ENCODE data around the gene GPX3.

Gene GPX3

DNA sequence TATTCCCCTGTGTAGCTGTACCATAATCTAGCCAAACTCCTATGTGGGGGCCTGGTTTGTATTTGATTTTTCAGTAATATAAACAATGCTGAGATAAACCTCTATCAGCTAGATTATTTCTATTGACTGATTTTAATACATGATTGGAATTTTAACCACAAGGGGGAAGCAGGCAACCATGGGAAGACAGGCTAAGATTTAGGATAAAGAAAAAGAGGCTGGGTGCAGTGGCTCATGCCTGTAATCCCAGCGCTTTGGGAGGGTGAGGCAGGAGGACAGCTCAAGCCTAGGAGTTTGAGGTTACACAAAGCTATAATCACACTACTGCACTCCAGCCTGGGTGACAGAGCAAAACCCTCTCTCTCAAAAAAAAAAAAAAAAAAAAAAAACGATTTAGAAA is 18.1 kb upstream of the GPX3 start:
- Histone ChIP-seq H3K27me3 (no peaks in the 10 kb centered on the region), H4K20me1 (no peaks in the 10 kb centered on the region), H3K27ac (no peak overlapping the region), H3K4me3 (no peak overlapping the region), H3K4me2 (no peak overlapping the region), H3K36me3 (no peaks in the 10 kb centered on the region), H3K4me1 (no peaks in the 10 kb centered on the region), H3K9ac (no peak overlapping the region), H3K9me3 (0 out of 2 replicates have a peak, but pooled peaks cover 7% of the 10 kb centered on the region)
- no peak for TF ChIP-seq Cebpa-rat (IDR thresholded peaks at IDR 0.05)

- no peak overlapping the region for H3K9ac ChIP-seq
- H3K4me1 ChIP-seq: no peaks in the 10 kb centered on the region
- no peaks in the 10 kb centered on the region for H3K36me3 ChIP-seq
- H3K9me3 ChIP-seq: 0 out of 2 replicates have a peak, but pooled peaks cover under 1% of the 10 kb centered on the region
- no peak overlapping the region for H3K4me2 ChIP-seq
- no peaks in the 10 kb centered on the region for H3K27me3 ChIP-seq
- no peak overlapping the region for H3K27ac ChIP-seq
- H4K20me1 ChIP-seq: no peaks in the 10 kb centered on the region
- TF ChIP-seq Cebpa-rat (IDR thresholded peaks at IDR 0.05): no peak
- no peak overlapping the region for H3K4me3 ChIP-seq
Observed at GRCh38 chr5:151002681-151003502, 17.5 kb upstream of the GPX3 start.

DNA sequence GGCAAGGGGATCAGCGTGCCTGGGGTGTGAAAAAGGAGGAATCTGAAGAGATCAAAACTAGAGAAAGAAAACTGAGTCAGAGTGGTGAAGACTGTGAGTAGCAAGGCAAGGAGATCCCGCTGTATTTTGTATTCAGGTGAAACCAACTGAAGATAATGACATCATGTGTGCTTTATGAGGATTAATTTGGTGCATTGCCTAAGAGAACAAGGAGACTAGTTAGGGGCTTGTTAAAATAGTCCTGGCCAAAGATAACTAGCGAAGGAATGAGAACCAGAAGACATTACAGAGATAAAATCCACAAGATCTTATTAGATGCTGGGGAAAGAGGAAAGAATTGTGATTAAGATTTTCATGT is 16.9 kb upstream of the GPX3 start:
- no peaks in the 10 kb centered on the region for H3K4me1 ChIP-seq
- no peak overlapping the region for H3K9ac ChIP-seq
- H3K4me3 ChIP-seq: no peak overlapping the region
- no peak overlapping the region for H3K27ac ChIP-seq
- TF ChIP-seq Cebpa-rat (IDR thresholded peaks at IDR 0.05): no peak
- no peak overlapping the region for H3K4me2 ChIP-seq
- H3K9me3 ChIP-seq: no peaks in the 10 kb centered on the region
- H4K20me1 ChIP-seq: no peaks in the 10 kb centered on the region
- no peaks in the 10 kb centered on the region for H3K36me3 ChIP-seq
- no peaks in the 10 kb centered on the region for H3K27me3 ChIP-seq

GRCh38 chr5:151004499-151004898 is 15.9 kb upstream of the GPX3 start:
- Histone ChIP-seq H3K4me1 (no peaks in the 10 kb centered on the region), H3K9me3 (no peaks in the 10 kb centered on the region), H3K27ac (no peak overlapping the region), H3K4me3 (no peak overlapping the region), H3K36me3 (no peaks in the 10 kb centered on the region), H3K4me2 (no peak overlapping the region), H4K20me1 (no peaks in the 10 kb centered on the region), H3K27me3 (no peaks in the 10 kb centered on the region), H3K9ac (no peak overlapping the region)
- no peak for TF ChIP-seq Cebpa-rat (IDR thresholded peaks at IDR 0.05)

- Histone ChIP-seq H4K20me1 (no peaks in the 10 kb centered on the region), H3K4me3 (no peak overlapping the region), H3K9ac (no peak overlapping the region), H3K27me3 (no peaks in the 10 kb centered on the region), H3K4me2 (no peak overlapping the region), H3K9me3 (no peaks in the 10 kb centered on the region), H3K27ac (no peak overlapping the region), H3K36me3 (no peaks in the 10 kb centered on the region), H3K4me1 (no peaks in the 10 kb centered on the region)
- TF ChIP-seq Cebpa-rat (IDR thresholded peaks at IDR 0.05): no peak
Observed at GRCh38 chr5:151005187-151005949, 15.0 kb upstream of the GPX3 start.

GRCh38 chr5:151005950-151006576 is 14.3 kb upstream of the GPX3 start:
- no peak overlapping the region for H3K4me2 ChIP-seq

DNA sequence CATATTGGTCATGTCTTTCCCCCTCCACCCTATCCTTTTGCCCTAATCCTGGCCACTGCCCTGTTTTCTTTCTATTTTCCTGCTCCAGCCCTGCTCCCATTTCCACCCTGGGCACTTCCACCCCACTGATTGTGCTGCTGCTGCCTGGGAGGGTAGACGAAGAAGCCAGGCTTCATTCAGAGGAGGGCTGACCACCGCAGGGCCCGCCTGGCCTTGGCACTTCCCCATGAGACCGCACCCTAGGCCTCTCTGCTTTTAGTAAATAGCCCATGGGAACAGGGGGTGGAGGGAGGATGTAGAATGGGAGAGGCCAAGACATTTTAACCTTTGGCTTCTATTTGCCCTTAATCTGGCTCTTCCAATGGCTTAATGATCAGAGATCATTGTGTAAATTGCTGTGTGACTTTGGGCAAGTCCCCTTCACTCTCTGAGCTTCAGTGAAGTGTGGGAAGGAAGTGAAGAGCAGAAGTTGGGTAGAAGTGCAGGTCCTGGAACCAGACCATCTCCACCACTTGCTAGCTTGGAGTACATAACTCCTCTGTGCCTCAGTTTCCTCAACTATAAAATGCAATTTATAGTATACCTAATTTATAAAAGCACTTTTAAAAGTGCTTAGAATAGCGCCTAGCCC is 13.6 kb upstream of the GPX3 start:
- Histone ChIP-seq H3K4me2 (no peak overlapping the region), H4K20me1 (no peaks in the 10 kb centered on the region), H3K36me3 (no peaks in the 10 kb centered on the region), H3K27me3 (no peaks in the 10 kb centered on the region), H3K27ac (no peak overlapping the region), H3K9me3 (no peaks in the 10 kb centered on the region), H3K4me1 (no peaks in the 10 kb centered on the region), H3K4me3 (no peak overlapping the region), H3K9ac (no peak overlapping the region)
- no peak for TF ChIP-seq Cebpa-rat (IDR thresholded peaks at IDR 0.05)

More at GRCh38 chr5:151005950-151006576, 14.3 kb upstream of the GPX3 start:
- Histone ChIP-seq H3K4me3 (no peak overlapping the region), H4K20me1 (no peaks in the 10 kb centered on the region), H3K36me3 (no peaks in the 10 kb centered on the region), H3K27me3 (no peaks in the 10 kb centered on the region), H3K27ac (no peak overlapping the region), H3K9ac (no peak overlapping the region), H3K4me1 (no peaks in the 10 kb centered on the region), H3K9me3 (no peaks in the 10 kb centered on the region)
- TF ChIP-seq Cebpa-rat (IDR thresholded peaks at IDR 0.05): no peak

DNA sequence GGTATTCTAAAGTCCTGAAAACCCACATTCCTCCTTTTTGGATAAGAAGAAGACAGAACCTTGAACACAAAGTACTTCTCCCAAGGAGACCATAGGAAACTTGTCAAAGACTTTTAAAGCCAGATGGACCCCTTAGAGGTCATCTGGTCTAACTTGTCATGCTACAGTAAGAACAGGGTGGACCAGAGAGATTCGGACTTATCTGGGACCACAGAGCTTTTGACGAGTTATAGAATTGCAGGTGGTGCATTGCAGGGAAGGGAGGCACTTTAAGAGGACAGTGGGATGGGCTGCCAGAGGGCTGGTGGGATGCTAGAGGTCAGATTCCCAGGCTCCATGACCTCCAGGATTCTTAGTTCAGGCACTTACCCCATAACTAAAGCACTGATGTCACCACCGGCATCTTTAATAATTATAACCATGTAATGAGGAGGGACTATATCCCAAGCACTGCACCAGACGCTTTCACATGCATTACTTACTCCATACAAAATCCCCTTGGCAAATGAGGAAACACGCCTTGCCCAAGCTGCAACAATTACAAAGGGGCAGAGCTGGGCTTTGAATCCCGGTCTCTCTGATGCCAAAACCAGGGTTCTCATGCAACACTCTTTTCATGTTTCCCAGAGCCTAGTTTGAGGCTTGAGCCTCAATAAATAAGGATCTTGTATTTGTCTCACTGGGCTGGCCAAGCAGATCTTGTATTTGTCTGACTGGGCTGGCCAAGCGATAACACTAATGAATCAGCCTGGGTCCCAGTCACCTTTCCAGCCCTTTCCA is 12.8 kb upstream of the GPX3 start:
- H3K9me3 ChIP-seq: no peaks in the 10 kb centered on the region
- H3K9ac ChIP-seq: no peak overlapping the region
- no peaks in the 10 kb centered on the region for H4K20me1 ChIP-seq
- no peak overlapping the region for H3K4me2 ChIP-seq
- TF ChIP-seq Cebpa-rat (IDR thresholded peaks at IDR 0.05): no peak
- no peaks in the 10 kb centered on the region for H3K36me3 ChIP-seq
- H3K4me3 ChIP-seq: no peak overlapping the region
- H3K4me1 ChIP-seq: no peaks in the 10 kb centered on the region
- H3K27ac ChIP-seq: no peak overlapping the region
- H3K27me3 ChIP-seq: no peaks in the 10 kb centered on the region

- Histone ChIP-seq H3K4me1 (no peaks in the 10 kb centered on the region), H3K36me3 (no peaks in the 10 kb centered on the region), H3K27me3 (no peaks in the 10 kb centered on the region), H3K9ac (no peak overlapping the region), H3K4me3 (no peak overlapping the region), H3K4me2 (no peak overlapping the region), H3K9me3 (no peaks in the 10 kb centered on the region), H4K20me1 (no peaks in the 10 kb centered on the region), H3K27ac (no peak overlapping the region)
- no peak for TF ChIP-seq Cebpa-rat (IDR thresholded peaks at IDR 0.05)
Observed at GRCh38 chr5:151008210-151008491, 12.2 kb upstream of the GPX3 start.

Measured in BLaER1 (cell line).